Retinal pigment epithelial cell (primary cell): ENCODE measurements around the gene FMO3.

Source experiments
- DNase-seq: peaks from one replicate; pipeline ENCODE4 v3.0.0-alpha.2; 2010; ENCODE audit warnings: low read depth
- H3K4me3 ChIP-seq: 2 replicates; pipeline ENCODE4 v1.5.1; 2011; ENCODE audit warnings: mild to moderate bottlenecking, low read length, control low read depth, moderate library complexity
- CTCF ChIP-seq: conservative IDR thresholded peaks from 2 replicates; pipeline ENCODE4 v1.5.1; 2011; ENCODE audit warnings: low read depth, low read length, control low read depth, inconsistent platforms

Gene FMO3

GRCh38 chr1:171090604-171091003 lies at the start of gene FMO3:
FMO3 (plus strand) TSS chr1:171090905; CDS start chr1:171092659, 1,754 bp downstream.
- no peak for TF ChIP-seq CTCF
- no peak for DNase-seq
- H3K4me3 ChIP-seq, result no peak within 1 kb of the TSS

GRCh38 chr1:171048014-171048413 lies 42.7 kb upstream of the FMO3 start:
- no peak for DNase-seq
- H3K4me3 ChIP-seq, result no peak overlapping the region
- no peak for TF ChIP-seq CTCF

GRCh38 chr1:171052977-171053376 lies 37.7 kb upstream of the FMO3 start:
- no peak for DNase-seq
- no peak overlapping the region for H3K4me3 ChIP-seq
- TF ChIP-seq CTCF, result no peak

GRCh38 chr1:171055966-171056643 lies 34.6 kb upstream of the FMO3 start:
- DNase-seq, result no peak
- TF ChIP-seq CTCF, result no peak
- H3K4me3 ChIP-seq, result no peak overlapping the region

- H3K4me3 ChIP-seq, result no peak overlapping the region
- no peak for TF ChIP-seq CTCF
- no peak for DNase-seq
Observed at GRCh38 chr1:171061425-171062143, 29.1 kb upstream of the FMO3 start.

GRCh38 chr1:171062902-171063301 lies 27.8 kb upstream of the FMO3 start:
- DNase-seq, result no peak
- H3K4me3 ChIP-seq, result no peak overlapping the region
- TF ChIP-seq CTCF, result no peak

- no peak overlapping the region for H3K4me3 ChIP-seq
- DNase-seq, result no peak
- TF ChIP-seq CTCF, result no peak
Observed at GRCh38 chr1:171075041-171075440, 15.7 kb upstream of the FMO3 start.
